ENCODE measurements around the gene KCNK15.

The KCNK15 gene

GRCh38 chr20:44719841-44720240 lies 25.8 kb upstream of the KCNK15 start:
- TF ChIP-seq, protein P1, sequence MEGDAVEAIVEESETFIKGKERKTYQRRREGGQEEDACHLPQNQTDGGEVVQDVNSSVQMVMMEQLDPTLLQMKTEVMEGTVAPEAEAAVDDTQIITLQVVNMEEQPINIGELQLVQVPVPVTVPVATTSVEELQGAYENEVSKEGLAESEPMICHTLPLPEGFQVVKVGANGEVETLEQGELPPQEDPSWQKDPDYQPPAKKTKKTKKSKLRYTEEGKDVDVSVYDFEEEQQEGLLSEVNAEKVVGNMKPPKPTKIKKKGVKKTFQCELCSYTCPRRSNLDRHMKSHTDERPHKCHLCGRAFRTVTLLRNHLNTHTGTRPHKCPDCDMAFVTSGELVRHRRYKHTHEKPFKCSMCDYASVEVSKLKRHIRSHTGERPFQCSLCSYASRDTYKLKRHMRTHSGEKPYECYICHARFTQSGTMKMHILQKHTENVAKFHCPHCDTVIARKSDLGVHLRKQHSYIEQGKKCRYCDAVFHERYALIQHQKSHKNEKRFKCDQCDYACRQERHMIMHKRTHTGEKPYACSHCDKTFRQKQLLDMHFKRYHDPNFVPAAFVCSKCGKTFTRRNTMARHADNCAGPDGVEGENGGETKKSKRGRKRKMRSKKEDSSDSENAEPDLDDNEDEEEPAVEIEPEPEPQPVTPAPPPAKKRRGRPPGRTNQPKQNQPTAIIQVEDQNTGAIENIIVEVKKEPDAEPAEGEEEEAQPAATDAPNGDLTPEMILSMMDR (IDR thresholded peaks at IDR 0.05): no peak

DNA sequence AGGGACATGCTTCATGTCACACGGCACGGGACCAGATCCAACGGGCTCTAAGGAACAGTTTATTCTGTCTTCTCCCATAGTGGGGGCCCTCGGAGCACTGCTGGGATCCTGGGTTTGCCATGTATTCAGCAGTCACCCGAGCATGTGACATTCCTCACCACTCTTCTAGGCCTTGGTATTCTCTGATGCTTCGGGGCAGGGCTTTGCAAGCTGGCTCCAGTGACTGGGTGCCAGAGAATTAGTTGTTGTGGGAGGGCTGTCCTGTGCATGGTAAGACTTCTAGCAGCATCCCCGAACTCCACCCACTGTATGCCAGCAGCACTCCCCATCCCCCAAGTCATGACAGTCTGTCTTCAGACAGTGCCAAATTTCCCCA lies 25.1 kb upstream of the KCNK15 start:
- TF ChIP-seq, protein P1 (IDR thresholded peaks at IDR 0.05): no peak

GRCh38 chr20:44720997-44721784 lies 24.5 kb upstream of the KCNK15 start:
- TF ChIP-seq, protein P1 (IDR thresholded peaks at IDR 0.05): no peak

- TF ChIP-seq, protein P1 (IDR thresholded peaks at IDR 0.05): no peak
Measured at GRCh38 chr20:44721785-44722054, 23.9 kb upstream of the KCNK15 start.

- TF ChIP-seq, protein P1 (IDR thresholded peaks at IDR 0.05): no peak
Measured at GRCh38 chr20:44722990-44723389, 22.7 kb upstream of the KCNK15 start.

DNA sequence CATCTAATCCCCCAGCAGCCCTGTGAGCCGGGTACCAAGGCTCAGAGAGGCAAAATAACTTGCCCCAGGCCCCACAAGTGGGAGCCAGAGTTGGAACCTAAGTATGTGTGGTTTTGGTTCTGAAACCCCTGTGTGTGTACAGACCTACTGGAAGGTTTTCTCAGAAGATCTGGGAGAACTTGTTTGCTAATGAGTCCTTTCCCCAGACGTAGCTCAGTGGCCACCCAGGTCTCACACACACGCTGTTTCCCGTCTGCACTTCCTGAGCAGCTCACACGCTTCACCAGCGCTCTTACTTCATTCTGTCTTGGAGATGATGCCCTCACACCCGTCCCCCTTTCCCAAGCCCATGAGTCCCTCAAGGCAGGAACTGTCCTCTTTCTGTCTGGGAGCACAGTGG lies 22.3 kb upstream of the KCNK15 start:
- TF ChIP-seq, protein P1 (IDR thresholded peaks at IDR 0.05): no peak

GRCh38 chr20:44723798-44724362 lies 21.8 kb upstream of the KCNK15 start:
- TF ChIP-seq, protein P1 (IDR thresholded peaks at IDR 0.05): no peak

Data from LNCAP (cell line).